Kidney (tissue), 14 donors: ENCODE results near the gene PFDN4. TPM values are rescaled to one million over a fixed set of nuclear protein-coding genes. Genes with fewer than 3 reads are reported as not detected.
A peak's percentile ranks its signal among the peaks of the same experiment; 100 is the strongest.

ENCODE experiments used
- DNase-seq, 5 donors: peaks; one replicate each; pipeline ENCODE4 v3.0.0-alpha.2; 2013 to 2020
- FAIRE-seq: peaks from 2 replicates; lab custom pipeline; 2012; peaks lifted over from hg19 to GRCh38; lab: Jason Lieb, UNC
- H3K27ac ChIP-seq, 2 donors: one replicate each; pipeline ENCODE4 v1.7.0; 2013; ENCODE audit warnings: low read depth in 2 of 2, low read length in 2 of 2, inconsistent platforms in 1 of 2
- H3K27me3 ChIP-seq: one replicate; pipeline ENCODE4 v1.7.1; 2013; ENCODE audit warnings: low read length, inconsistent platforms; ENCODE audit not compliant: control insufficient read depth, insufficient read depth
- H3K36me3 ChIP-seq, 3 donors: one replicate each; pipeline versions ENCODE4 v1.7.0 to v1.7.1; 2013; ENCODE audit warnings: low read length in 3 of 3, control low read depth in 1 of 3, inconsistent platforms in 1 of 3; ENCODE audit not compliant: insufficient read depth in 3 of 3, control insufficient read depth in 2 of 3
- H3K4me1 ChIP-seq, 3 donors: one replicate each; pipeline versions ENCODE4 v1.7.0 to v1.7.1; 2013; ENCODE audit warnings: low read length in 3 of 3, inconsistent platforms in 1 of 3, low read depth in 1 of 3; ENCODE audit not compliant: control insufficient read depth in 2 of 3, insufficient read depth in 2 of 3
- H3K4me3 ChIP-seq, 3 donors: one replicate each; pipeline versions ENCODE4 v1.7.0 to v1.8.1; 2013; ENCODE audit warnings: low read length in 3 of 3, control low read depth in 1 of 3, inconsistent platforms in 1 of 3
- H3K9ac ChIP-seq, 3 donors: one replicate each; pipeline versions ENCODE4 v1.7.0 to v1.7.1; 2013; ENCODE audit warnings: low read length in 3 of 3, control low read depth in 1 of 3, inconsistent platforms in 1 of 3
- H3K9me3 ChIP-seq, 3 donors: one replicate each; pipeline versions ENCODE4 v1.7.0 to v1.7.1; 2013; ENCODE audit warnings: low read length in 3 of 3, control low read depth in 1 of 3, inconsistent platforms in 1 of 3; ENCODE audit not compliant: control insufficient read depth in 2 of 3, insufficient read depth in 1 of 3
- CTCF ChIP-seq: IDR thresholded peaks from 3 replicates; pipeline ENCODE4 v1.5.1; 2012; ENCODE audit warnings: mild to moderate bottlenecking, moderate library complexity, borderline replicate concordance; ENCODE audit not compliant: insufficient read depth; ENCODE audit errors: extremely low read depth
- intact Hi-C: fragments of 100-400 bp; cut with DNase I; formaldehyde crosslinking; loops from one replicate; pipeline ENCODE4 v1.11.1; 2022
- polyA plus RNA-seq: library from polyadenylated mRNA; stranded (reverse); fragments of 350-450 nt; fragmentation: Illumina TruSeq; extraction: RNeasy Lipid Tissue Mini Kit (QIAGEN cat#74804); gene quantifications from one replicate; pipeline ENCODE4 v1.2.3, GENCODE V29; 2014; ENCODE audit warnings: low read depth, low replicate concordance; ENCODE audit not compliant: insufficient read depth
- total RNA-seq: library from RNA; stranded (reverse); fragmentation: NEBNext Ultra II Directional; extraction: Animal tissue kit (Norgen Biotek cat#: 25700); gene quantifications from one replicate; pipeline ENCODE4 v1.2.1, GENCODE V29; 2021
- donor health status: control.
- donor health status: control.
- donor health status: control.
- donor health status: control.
- donor health status: control.
- donor health status: DM: yes; HTN: yes; CAD: no.
- donor health status: Normal renal cell carcinoma (clear cell type).

Gene PFDN4
- total and polyA plus RNA-seq, 2 donors from 2014 or later, result 19.7 to 49.5 TPM

GRCh38 chr20:54166987-54167662 lies 40.8 kb upstream of the PFDN4 start:
- TF ChIP-seq CTCF, result no peak
- Histone ChIP-seq H3K9me3 (no peaks in the 10 kb centered on the region), H3K27me3 (peaks cover 17% of the 10 kb centered on the region), H3K36me3 (no peaks in the 10 kb centered on the region), H3K4me1 (no peaks in the 10 kb centered on the region), H3K9ac (no peak overlapping the region), H3K4me3 (no peak overlapping the region), H3K27ac (no peak overlapping the region)
- DNase-seq (no peak), FAIRE-seq (no peak)
- intact Hi-C loops, result no loop called here

- Histone ChIP-seq H3K9me3 (no peaks in the 10 kb centered on the region), H3K27ac (no peak overlapping the region), H3K27me3 (peaks cover 22% of the 10 kb centered on the region), H3K4me1 (peaks cover 0 to 4% (median 0%) of the 10 kb centered on the region in 3 donors), H3K4me3 (no peak overlapping the region), H3K36me3 (no peaks in the 10 kb centered on the region), H3K9ac (no peak overlapping the region)
- DNase-seq (peak in 4 of 5 donors; percentile 32 to 58 (median 52)), FAIRE-seq (no peak)
- no peak for TF ChIP-seq CTCF
- intact Hi-C loops, result no loop called here
Measured at GRCh38 chr20:54167909-54168872, 39.7 kb upstream of the PFDN4 start.

GRCh38 chr20:54168961-54169862 lies 38.7 kb upstream of the PFDN4 start:
- no peak for FAIRE-seq
- no peak overlapping the region for H3K4me3 ChIP-seq
- peaks cover 0 to 7% (median 0%) of the 10 kb centered on the region in 3 donors for H3K4me1 ChIP-seq
- no peaks in the 10 kb centered on the region for H3K36me3 ChIP-seq
- intact Hi-C loops, result no loop called here
- no peaks in the 10 kb centered on the region for H3K9me3 ChIP-seq
- H3K9ac ChIP-seq, result no peak overlapping the region
- no peak for TF ChIP-seq CTCF
- DNase-seq, result no peak
- peaks cover 26% of the 10 kb centered on the region for H3K27me3 ChIP-seq
- H3K27ac ChIP-seq, result no peak overlapping the region
